GM12874 (cell line): ENCODE measurements around the gene RTL10.

Source experiments
- CTCF ChIP-seq: IDR thresholded peaks from 2 replicates; pipeline ENCODE4 v1.5.1; 2011; ENCODE audit warnings: low read depth, mild to moderate bottlenecking, control low read depth, low read length, moderate library complexity; ENCODE audit not compliant: insufficient read depth

The RTL10 gene

GRCh38 chr22:19887256-19887985 lies 32.7 kb upstream of the RTL10 start:
- TF ChIP-seq CTCF, result no peak

GRCh38 chr22:19886605-19887255 lies 32.1 kb upstream of the RTL10 start:
- TF ChIP-seq CTCF, result no peak

DNA sequence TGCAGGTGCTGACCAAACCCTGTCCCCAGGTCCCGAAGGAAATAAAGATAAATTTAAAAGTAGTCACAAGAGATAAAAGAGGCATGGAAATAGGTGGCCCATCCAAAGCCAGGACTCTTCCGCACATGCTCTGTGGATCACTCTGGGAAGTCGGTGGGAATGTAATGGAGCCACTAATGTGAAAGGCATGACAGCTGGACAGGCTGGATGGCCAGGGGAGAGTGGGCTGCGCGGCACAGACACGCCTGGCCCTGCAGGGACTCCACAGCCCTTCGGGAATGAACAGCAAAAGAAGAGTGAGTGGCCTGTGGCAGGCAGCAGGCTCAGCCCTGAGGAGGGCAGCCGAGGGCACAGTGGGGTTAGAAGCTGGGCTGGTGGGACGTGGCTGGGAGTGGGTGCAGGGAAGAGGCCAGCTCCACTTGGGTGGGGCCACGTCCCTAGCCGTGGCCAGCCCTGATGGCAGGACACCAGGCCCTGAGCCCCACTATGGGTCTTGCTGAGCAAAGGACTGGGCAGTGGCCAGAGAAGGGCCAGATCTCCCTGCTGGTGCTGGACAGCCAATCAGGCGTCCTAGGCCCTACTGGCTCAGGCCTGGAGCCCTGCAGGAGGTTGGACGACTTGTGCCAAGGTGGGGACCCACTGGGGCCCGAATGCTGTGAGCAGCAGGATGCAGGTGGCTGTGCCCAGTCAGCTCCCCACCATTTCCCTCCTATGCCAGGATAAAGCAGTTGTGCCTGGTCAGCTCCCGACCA lies 31.3 kb upstream of the RTL10 start:
- TF ChIP-seq CTCF, result no peak

DNA sequence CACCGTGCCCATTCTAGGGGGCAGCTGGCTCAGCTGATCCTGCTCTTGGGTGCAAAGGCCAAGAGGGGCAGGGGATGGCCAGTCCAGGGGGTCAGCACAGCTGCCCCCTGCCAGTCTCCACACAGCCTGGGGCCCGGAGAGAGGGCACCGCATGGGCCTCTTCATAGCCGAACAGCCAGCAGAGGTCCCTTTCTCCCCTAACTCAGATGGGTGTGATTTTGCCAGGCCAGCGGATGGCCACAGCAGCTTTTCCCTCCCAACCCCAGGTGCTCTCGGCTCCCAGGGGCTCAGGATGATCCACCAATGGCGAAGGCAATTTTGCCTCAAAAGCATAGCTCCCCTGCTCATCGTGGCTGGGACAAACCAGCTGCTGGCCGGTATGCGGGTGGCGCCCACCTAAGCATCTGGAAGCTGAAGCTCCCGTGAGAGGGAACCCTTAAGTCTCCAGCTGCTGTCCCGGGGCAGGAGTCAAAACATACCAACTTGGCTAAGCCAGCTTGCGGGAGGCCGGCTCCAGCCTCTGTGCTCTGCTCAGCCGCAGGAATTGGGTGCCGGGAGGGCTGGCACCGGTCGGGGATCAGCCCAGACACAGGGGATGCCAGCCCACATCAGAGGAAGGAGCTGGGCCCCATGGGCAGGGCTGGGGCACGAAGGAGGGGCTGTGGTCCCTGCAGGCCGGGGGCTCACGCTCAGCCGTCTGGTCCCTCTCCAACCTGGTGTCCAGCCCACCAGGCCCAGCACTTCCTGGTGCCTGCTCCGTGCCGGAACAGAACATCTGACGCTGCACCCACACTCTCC lies 30.5 kb upstream of the RTL10 start:
- no peak for TF ChIP-seq CTCF

DNA sequence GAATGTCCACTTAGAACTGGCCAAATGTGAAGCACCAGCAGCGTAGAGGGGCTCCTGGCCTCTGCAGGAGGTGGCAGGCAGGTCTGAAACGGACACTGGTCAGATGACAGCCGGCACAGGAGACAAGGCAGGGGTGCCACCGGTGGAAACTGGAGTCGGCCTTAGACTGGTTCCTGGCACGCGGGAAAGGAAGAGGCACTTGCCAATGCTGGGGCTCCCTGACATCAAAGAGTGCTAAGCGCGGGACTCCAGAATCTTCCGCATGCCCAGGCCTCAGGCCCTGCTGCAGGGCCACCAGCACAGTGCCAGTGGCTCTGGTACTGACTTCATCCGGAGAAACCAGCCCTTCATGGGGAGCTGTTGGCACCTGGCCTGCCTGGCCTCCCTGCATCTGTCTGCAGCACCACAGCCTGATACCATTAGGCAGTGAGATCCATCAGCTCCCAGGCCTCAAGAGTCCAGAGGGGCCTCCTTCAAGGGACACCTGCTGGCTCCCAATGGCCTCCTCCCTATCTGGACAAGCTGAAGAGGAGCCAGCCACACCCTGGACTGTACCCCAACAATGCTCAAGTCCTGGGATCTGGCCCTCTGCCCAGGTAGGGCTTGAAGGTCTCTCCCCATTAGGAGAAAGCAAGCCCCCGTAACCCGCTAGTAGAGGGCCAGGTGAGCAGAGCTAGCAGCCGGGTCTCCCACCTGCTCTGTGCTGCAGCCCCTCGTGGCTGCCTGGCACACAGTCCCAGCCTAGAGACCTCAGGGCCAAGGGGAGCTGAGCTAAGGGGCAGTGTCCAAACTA lies 29.7 kb upstream of the RTL10 start:
- no peak for TF ChIP-seq CTCF

GRCh38 chr22:19882446-19883381 lies 28.0 kb upstream of the RTL10 start:
- TF ChIP-seq CTCF, result no peak
